NCI-H1417 (cell line): ENCODE data around the gene RHOC.

ENCODE experiments used
- DNase-seq, 3 experiments: peaks; one replicate each; lab custom pipeline; 2025; lab: John Stamatoyannopoulos, UW

Gene RHOC

DNA sequence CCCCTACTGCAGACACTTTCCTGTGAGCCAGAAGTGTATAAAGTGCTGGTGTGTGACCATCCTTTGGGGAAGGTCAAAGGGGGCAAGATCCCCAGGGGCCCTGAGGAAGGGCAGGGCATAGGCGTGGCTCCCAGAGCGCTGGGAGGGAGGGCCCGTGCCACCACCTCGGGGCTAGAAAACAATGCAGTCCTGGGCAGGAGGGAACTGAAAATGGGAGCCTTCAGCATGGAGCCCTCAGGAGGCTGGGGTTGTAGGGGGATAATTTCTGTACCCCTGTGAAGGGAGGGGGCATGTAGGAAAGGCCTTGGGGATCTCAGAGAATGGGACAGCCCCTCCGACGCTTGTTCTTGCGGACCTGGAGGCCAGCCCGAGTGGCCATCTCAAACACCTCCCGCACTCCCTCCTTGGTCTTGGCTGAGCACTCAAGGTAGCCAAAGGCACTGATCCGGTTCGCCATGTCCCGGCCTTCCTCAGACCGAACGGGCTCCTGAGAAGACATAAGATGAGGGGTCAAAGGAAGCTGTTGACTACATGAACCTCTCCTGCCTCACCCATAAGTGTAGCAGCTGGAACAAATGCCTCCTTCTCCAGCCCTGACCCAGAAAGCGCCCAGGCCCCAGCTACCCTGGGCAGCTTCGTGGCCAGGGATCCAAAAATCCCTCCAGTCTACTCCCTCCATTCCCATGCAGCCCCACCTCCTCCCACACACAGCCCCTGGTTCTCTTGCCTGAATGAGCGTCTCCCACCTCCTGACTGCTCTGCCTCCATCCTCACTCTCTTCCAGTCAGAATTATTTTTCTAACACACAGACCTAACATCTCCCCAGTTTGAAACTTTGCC is 5.5 kb downstream of the RHOC start:
- DNase-seq, result no peak

- peak in 2 of 3 experiments; percentile 44 to 75 for DNase-seq
These were observed 6.4 kb downstream of the RHOC start for GRCh38 chr1:112700290-112701226.

- DNase-seq, result no peak
These were observed 7.3 kb downstream of the RHOC start for GRCh38 chr1:112699425-112700144.

DNA sequence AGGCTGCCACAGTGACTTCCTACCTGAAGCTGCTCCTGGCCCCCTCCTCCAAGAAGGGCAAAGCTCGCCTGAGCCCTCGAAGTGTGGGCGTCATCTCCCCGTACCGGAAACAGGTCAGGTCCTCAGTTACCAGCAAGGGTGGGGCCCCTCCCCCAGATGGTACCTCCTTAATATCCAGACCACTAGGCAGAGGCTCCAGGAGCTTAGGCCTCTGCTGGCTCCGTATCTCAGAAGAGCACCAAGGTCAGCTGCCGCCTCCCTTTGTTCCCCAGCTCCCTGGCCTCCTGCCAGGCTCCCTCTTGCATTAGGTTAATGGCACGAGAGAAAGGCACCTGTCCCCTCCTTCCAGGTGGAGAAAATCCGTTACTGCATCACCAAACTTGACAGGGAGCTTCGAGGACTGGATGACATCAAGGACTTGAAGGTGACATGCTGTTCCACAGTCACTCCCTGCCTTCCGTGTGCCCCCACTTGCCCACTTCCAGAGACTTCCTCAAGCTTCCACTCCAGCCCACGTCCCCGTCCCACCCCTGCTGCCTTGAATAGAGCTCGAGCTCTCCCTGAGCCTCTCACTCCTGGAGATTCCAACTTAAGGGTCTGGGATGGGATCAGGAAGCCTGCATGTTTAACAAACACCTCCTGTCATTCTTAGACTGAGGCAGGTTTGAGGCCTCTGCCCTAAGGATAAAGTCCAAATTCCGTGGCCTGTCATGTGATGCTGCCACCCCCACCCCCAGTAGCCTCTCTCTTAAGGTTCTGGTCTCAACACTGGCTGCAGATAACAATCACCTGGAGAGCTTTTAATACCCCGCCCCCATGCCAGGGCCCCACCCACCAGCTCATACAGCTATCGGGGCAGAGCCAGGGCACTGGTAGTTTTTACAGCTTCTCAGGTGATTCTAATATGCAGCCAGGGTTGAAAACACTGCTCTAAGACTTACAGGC is 8.3 kb downstream of the RHOC start:
- DNase-seq, result peak; percentile 48 to 81 (median 73)

- DNase-seq, result no peak
These were observed 9.1 kb downstream of the RHOC start for GRCh38 chr1:112697781-112698201.

DNA sequence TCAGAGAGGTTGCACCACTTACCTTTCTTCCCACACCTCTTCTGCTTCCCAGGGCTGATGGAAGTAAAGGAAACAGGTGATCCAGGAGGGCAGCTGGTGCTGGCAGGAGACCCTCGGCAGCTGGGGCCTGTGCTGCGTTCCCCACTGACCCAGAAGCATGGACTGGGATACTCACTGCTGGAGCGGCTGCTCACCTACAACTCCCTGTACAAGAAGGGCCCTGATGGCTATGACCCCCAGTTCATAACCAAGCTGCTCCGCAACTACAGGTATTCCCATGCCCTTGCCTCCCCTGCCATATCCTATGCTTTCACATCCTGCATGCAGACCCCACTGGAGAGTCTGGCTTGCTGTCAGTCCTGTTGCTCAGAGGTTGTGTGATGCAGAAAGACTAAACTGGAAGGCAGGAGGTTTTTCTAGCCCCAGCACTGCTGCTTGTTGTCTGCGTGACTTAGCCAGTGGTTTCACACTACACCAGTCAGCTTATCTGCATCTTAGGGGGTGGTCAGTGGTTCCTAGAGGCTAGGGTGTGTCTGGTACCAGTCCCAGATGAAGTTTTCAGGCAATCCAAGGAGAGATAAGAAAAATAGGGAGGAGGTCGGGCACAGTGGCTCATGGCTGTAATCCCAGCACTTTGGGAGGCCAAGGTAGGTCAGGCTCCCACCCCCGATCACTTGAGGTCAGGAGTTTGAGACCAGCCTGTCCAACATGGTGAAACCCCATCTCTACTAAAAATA is 10.2 kb downstream of the RHOC start:
- DNase-seq, result no peak

DNA sequence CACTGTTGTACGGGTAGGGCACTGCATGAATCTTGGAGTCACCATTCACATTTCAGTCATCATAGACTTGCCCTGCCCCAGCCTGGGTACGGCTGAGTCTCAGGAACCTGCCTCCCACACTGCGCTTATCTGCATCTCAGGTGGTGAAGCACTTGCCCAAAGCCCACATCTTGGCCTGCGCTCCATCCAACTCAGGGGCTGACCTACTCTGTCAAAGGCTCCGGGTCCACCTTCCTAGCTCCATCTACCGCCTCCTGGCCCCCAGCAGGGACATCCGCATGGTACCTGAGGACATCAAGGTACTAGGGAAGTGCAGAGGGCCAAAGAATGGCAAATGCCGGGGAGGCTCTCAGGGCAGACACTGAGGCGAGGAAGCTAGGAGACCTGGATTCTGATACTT is 11.7 kb downstream of the RHOC start:
- DNase-seq, result no peak

- DNase-seq, result no peak
These were observed 12.5 kb downstream of the RHOC start for GRCh38 chr1:112694363-112694929.

GRCh38 chr1:112693821-112694220 is 13.1 kb downstream of the RHOC start:
- no peak for DNase-seq

DNA sequence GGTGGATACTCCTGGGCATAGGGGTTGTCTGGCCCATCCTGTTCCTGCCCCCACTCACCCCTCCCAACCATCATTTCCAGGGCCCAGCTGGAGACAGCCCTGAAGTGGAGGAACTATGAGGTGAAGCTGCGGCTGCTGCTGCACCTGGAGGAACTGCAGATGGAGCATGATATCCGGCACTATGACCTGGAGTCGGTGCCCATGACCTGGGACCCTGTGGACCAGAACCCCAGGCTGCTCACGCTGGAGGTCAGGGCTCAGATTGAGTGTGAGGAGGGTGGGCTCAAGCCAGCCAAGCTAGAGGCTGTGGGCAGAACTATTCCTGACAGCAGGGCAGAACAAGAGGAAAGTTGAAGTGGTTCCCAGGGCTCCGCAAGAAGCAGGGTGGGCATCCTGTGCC is 14.2 kb downstream of the RHOC start:
- DNase-seq, result no peak

DNA sequence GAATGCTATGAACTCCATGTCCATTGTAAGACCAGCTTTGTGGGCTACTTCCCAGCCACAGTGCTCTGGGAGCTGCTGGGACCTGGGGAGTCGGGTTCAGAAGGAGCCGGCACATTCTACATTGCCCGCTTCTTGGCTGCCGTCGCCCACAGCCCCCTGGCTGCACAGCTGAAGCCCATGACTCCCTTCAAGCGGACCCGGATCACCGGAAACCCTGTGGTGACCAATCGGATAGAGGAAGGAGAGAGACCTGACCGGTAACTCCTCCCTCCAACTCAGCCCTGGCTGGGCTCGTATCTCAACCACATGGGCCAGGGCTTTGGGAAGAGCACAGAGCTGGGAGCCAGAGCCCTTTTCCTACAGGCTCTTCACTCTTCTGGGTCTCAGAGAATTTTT is 17.1 kb downstream of the RHOC start:
- DNase-seq, result no peak

- DNase-seq, result no peak
These were observed 17.6 kb downstream of the RHOC start for GRCh38 chr1:112689196-112689841.

- no peak for DNase-seq
These were observed 18.1 kb downstream of the RHOC start for GRCh38 chr1:112688781-112689193.

DNA sequence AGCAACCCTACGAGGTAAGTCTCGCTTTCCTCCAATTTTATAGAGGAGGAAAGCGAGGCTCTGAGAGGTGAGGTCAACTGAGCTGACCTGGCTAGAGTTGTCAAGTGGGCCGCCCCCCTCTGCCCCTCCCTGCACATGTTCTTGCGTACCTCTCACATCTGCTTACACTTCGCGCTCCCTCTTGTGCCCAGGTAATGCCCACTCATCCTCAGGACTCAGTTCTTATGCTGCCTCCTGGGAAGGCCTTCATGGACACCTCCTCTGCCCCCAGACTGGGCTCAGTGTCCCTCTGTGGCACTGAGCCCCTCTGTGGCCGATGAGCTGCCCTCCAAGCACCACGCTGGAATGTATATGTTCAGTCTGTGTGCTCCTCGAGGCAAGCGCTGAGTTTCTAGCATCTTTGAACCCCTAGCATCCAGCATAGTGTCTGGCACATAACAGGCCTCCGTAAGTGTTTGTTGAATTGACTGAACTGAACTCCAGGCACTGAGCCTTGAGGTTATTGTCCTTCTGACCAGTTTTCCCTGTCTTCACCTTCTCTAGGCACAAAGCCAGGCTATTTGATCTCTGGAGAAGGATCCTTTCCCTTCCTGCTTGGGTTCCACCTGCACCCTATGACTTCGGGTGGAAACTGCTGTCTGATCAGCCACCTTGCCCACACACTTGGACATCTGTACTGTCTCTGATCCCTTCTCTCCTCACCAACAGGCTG is 19.0 kb downstream of the RHOC start:
- DNase-seq, result no peak

DNA sequence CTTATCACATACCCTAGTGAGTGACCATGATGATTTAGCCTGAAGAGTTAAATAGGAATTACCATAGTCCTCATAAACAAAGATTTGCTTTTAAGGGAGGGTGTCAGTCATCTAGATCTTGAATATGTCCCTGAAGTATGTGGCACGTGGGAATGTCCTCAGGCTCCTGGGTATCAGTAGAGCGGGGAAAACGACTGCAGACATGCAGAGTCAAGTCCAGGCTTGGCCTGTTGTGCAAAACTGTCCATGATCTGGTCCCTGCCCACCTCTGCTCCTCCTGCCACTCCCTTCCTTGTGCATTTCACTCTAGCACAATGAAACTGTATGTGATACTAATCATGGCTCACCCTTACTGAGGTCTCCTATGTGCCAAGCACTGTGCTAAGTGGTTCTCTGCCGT is 19.6 kb downstream of the RHOC start:
- DNase-seq, result no peak

GRCh38 chr1:112686835-112687234 is 20.1 kb downstream of the RHOC start:
- no peak for DNase-seq

DNA sequence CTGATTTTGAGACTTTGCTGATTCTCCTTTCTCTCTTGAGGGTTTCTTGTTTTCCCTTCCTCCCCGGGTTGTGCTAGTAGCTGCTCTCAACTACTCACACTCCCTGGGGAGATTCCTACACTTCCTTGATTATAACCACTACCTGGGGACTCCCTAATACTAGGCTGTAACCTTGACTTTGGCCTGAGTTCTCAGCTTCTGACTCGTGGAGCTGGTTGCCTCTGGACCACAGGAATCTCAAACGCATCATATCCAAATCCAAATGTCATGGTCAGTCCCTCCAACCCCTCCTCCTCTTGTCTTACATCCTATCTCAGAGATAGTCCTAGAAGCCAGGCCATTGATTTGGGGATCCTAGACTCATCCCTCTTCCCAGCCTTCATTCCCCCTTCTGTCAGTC is 20.5 kb downstream of the RHOC start:
- no peak for DNase-seq

DNA sequence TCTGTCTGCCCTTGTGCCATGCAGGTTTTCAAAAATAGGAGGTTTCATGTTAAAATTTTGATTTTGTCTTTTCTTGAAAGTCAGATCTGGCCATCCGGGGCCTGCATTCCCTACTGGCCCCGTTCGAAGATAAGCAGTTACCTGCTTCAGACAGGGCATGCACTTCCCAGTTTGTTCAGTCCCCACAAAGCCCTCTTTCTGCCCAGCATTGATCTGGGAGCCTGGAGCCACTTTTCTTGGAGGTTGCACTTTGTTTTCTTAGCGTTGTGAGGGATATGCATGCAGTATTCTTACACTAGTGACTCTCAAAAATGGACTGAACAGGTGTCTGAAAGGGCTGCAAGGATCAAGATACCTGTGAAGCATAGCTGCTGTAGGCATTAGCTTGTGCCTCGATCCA is 21.0 kb downstream of the RHOC start:
- no peak for DNase-seq

DNA sequence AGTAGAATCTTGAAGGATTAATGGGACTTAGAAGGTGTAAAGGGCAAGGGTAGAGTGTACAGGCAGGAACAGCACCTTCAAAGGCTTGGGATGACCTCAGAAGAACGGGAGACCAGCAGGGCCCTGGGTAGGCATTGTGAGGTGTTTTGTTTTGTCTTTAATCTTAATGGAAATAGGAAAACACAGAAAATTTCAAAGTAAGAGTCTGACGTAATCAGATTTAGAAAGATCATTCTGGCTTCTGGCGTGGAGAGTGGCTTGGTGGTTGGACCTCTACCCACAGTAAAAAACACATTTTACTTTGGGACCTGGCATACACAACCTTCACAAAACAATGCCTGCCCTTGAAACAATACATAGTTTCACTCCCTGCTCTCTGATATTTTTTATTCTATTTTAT is 28.3 kb downstream of the RHOC start:
- no peak for DNase-seq
